HPDE6-E6E7 (cell line): ENCODE results near the gene ADRA2C.

Experiments
- DNase-seq: peaks from one replicate; pipeline ENCODE4 v3.0.0; 2011; ENCODE audit warnings: missing footprints; ENCODE audit errors: extremely low spot score

Gene ADRA2C

DNA sequence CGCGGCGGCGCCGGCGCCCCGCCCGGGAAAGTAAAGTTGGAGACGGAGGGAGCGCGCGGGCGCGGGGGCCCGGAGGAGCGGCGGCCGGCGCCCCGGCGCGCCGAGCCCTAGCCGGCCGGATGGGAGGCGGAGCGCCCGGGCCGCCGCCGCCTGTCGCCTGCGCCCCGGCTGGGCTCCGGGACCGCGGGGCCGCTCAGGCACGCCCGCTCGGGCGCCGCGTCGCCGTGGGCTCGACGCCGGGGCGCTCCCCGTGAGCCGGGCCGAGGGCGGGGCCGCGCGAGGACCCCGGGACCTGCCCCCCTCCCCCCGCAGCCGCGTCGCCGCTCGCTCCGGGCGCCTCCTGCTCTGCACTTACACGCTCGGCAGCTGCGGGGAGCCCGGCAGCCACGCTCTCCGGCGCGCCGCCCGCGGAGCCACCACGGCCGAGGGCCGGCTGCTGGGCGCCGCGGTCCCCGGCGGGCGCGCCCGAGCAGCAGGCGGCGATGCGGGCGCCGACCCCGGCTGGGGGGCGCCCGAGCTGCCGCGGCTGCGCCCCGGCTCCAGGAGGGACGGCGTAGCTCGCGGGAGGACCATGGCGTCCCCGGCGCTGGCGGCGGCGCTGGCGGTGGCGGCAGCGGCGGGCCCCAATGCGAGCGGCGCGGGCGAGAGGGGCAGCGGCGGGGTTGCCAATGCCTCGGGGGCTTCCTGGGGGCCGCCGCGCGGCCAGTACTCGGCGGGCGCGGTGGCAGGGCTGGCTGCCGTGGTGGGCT, at the start of gene ADRA2C:
TSS of gene ADRA2C (plus strand) at position 350 of the 749 bp plus-strand sequence. CDS start at position 572, 222 bp downstream.
- no peak for DNase-seq

DNA sequence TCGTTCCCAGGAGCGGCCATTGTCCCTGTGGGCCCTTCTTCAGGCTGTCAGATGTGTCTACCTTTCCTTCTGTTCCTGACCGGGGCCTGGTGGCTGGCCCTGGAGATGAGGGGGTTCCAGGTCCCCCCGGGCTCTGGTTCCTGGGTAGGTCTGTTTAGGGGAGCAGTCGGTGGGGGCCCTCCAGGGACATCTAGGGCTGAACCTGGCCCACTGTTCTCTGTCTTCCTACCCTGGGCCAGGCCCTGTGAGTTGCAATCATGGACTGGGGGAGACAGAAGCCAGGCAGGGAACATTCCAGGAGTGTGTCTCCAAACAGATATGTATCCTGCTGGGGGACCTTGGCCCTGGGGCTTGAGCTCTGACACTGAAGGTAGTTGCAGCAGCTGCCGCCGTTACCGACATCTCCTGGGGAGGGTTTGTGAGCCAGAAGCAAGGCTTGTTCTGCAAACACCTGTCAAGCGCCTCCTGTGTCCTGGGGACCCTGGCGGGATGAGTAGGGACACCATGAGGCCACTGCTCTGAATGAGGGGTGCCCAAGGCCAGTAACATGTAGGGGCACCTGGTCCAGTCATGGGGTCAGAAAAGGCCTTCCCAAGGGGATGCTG, 49.5 kb upstream of the ADRA2C start:
- no peak for DNase-seq

DNA sequence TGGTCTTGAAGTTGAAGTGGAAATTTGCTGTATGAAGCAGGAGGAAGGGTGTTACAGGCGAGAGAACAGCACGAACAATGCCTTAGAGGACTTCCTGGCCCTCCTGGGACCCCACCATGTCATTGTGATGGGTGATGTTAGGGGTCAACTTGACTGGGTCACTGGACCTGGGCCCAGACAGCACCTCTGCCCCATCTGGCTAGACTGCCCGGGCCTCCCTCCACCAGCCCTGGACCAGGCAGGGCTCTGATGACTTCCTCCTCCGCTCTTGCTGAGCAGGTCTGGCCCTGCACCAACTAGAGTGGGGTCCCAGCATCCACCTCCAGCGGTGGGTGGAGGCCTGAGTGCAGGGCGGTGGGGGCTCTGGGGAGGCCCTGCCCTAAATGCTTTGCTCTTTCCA, 48.9 kb upstream of the ADRA2C start:
- no peak for DNase-seq

DNA sequence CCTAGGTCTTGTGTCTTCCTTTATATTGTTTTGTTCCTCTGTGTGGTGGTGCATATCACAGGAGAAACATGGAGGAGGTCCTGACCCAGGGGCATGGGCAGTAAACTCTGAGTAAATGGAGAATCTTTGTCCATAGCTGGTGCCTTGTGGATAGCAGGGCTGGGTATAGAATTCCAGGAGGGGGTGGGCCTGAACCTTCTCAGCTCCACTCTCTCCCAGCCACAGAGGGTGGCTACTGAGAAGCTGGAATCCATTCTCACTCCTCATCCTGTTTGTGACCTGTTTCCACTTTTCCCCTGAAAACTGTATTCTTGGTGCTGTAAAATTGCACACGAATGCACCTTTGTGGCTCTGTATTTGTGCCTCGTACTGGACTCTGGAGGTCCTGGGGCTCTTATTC, 47.7 kb upstream of the ADRA2C start:
- DNase-seq: no peak

GRCh38 chr4:3719191-3719590, 47.0 kb upstream of the ADRA2C start:
- DNase-seq: no peak

- no peak for DNase-seq
These were observed 46.3 kb upstream of the ADRA2C start for GRCh38 chr4:3719836-3720235.

DNA sequence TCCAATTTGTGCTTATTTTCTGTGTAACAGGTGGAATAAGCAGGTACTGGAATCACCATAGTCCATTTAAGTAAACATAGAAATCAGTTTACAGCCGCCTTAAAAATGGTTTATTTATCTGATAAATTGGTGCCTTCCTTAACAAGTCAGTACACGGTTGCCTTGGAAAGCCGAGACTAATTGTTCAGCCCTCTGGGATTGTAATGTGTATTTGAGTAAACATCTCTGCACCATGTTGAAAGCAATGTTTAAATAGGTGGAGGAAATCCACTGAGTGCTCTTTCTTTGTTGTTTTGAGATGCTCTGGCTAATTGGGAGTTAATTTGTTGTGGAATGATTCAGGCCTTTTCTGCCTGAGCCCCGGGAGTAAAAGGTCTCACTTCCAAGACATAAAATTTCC, 45.7 kb upstream of the ADRA2C start:
- no peak for DNase-seq

DNA sequence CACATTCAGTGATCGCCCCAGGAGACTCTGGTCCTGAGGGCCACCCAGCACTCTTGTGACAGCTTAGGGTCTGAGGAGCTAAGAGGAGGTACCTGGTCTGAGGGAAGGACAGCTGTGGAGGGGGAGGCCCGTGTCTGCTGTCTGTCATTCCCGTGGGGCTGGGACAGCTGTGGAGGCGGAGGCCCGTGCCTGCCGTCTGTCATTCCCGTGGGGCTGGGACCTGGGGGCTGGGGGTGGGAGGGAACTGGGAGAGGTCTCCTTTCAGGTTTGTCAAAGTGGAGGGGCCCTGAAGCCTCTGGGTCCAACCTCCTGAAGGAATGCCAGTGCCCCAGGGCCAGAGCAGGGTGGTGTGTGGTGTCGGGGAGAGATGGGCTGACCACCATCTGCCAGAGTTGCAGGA, 45.0 kb upstream of the ADRA2C start:
- no peak for DNase-seq

- DNase-seq: no peak
These were observed 44.6 kb upstream of the ADRA2C start for GRCh38 chr4:3721627-3722026.

- DNase-seq: no peak
These were observed 43.5 kb upstream of the ADRA2C start for GRCh38 chr4:3722446-3723231.

- no peak for DNase-seq
These were observed 42.9 kb upstream of the ADRA2C start for GRCh38 chr4:3723232-3723642.

GRCh38 chr4:3724319-3725231, 41.6 kb upstream of the ADRA2C start:
- DNase-seq: no peak

DNA sequence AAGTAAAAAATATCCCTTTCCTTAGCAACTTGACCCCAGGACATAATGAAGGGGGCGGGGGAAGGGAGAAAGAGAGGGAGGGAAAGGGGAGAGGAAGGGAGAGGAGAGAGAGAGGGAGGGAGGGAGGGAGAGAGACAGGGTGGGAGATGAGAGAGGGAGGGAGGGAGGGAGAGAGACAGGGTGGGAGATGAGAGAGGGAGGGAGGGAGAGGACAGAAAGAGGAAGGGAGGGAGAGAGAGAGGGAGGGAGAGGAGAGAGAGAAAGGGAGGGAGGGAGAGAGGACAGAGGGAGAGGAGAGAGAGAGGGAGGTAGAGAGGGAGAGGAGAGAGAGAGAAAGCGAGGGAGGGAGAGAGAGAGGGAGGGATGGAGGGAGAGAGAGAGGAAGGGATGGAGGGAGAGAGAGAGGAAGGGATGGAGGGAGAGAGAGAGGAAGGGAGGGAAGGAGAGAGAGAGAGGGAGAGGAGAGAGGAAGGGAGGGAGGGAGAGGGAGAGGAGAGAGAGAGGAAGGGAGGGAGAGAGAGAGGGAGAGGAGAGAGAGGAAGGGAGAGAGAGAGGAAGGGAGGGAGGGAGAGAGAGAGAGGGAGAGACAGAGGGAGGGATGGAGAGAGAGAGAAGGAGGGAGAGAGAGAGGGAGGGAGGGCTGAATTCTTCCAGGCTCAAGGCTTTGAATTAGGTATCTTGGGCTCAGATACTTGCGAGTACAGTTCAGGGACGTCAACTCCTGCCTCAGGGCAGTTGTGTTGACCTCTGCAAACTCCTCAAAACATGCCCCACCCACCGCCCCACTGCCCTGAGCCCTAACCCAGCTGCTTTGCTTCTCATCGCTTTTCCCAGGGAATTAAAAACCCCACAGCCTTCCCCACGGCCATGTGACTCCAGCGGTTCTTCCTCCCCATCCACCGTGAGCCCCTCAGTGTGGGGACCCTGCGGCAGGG, 40.0 kb upstream of the ADRA2C start:
- DNase-seq: no peak

- no peak for DNase-seq
These were observed 38.2 kb upstream of the ADRA2C start for GRCh38 chr4:3727847-3728469.

DNA sequence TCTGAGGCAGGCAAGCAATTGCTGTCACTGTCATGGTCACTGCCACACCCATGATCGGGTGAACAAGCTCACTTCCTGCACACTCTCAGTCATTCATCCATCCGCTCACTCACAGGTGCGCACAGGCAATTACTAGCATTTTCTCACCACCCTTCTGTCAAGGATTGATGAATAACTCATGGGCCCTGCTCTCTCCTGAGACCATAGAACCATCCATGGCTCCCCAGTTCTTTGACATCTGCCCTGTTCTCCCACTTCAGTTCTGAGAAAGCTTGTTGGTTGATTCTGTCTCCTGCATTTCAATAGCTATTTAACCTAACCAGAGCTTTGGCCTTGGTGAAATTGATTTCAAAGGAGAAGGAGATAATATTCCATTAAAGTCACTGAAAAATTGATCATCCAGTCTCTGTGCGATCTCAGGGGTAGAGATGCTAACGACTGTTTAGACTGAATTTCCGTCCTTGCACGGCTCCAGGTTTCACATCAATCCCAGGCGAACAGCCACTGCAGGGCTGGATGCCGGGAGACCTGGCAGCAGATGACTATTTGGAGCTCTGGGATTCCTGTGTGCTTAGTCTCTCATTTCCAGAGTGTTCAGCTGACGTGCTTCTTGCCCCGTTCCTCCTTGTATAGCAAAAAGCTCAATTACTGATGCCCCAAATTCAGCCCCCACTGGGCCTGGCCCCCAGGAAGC, 36.9 kb upstream of the ADRA2C start:
- no peak for DNase-seq

DNA sequence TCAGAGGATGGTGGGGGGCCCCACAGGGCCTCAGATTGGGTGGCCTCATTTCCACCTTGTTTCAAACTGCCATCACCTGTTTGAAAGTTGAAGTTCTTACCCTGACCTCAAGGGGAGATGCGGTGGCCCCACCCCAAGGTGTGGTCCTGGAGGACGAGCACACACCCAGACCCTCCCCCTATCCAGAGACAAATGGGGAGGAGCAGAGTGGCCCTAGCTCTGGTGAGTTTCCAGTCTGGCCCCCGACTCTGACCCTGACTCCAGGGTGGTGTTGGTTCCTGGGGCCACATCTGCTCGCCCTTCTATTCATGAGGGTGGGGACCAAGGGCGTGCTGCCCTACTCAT, 36.3 kb upstream of the ADRA2C start:
- DNase-seq: no peak

DNA sequence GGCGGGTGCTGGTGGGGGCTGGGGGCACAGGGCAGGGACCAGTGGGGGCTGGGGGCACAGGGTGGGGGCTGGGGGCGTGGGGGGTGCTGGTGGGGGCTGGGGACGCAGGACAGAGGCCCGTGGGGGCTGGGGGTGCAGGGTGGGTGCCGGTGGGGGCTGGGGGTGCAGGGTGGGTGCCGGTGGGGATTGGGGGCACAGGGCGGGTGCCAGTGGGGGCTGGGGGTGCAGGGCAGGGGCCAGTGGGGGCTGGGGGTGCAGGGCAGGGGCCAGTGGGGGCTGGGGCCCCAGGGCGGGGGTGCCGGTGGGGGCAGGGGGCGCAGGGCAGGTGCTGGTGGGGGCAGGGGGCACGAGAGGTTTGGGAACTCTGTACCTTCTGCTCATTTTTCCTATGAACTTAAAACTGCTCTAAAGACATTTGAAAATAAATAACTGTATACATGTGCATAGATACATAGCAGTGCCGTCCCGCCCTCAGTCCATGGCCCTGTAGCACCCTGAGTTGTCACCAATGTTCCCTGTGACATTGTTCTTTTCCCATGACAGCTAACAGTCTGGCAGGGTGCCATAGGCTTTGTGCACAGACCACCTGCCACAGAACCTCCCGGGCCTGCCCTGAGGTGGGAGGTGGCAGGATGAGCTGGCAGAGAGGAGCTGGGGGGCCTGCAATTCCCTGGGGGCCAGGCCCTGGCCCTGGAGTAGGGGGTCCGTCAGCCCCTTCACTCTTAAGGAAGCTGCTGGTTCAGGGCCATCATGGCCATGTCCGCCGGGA, 35.6 kb upstream of the ADRA2C start:
- no peak for DNase-seq

DNA sequence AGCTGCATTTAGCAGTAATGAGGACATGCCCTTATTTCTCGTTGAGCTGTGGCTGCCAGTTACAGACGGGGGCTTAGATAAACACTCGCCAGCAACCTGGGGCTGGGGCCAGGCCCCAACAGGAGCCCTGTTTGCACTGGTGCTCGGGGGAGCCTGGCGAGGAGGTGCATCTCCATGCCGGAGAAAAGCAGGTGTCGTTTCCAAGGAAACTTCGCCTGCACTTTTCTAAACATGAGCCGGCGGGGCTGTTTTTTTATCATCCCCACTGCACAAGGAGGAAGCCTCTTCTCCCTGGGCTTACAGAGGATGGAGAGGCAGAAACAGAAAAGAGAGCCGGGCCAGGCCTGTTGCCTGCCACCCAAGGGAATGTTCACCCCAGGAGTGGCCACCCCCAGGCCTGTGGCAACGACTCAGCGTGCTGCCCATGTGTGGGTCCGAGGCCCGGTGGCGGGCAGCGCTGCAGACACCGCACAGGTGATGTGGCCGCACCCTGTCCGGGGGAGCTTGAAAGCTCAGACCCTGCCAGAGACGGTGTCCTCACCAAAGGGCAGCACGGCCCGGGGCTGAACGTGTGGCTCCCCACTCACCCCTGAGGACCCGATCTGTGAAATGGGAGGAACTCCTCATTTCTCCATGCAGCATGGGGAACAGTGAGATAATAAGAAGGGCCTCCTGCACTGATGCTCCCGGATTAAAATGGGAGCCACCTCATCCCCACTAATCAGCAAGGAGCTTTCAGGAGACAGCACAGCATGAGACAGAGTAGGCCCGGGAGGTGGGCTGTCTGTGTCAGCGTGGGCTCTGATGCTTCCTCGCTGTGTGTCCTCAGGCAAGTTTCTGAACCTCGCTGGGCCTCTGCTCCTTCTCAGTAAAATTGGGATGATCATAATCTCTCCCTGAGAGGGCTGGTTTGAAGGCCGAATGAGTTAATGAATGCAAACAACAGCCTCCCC, 33.8 kb upstream of the ADRA2C start:
- DNase-seq: no peak
